Endothelial cell of umbilical vein (primary cell): ENCODE data around the gene MICAL3.
"Not testable (repeated sequence)": the region's sequence is repeated elsewhere in the genome, so short reads cannot be mapped to it uniquely, and the experiment has no call there.

Experiments
- EZH2 ChIP-seq: IDR thresholded peaks from 2 replicates; pipeline ENCODE4 v1.6.1; 2012; ENCODE audit warnings: borderline replicate concordance, low read depth, mild to moderate bottlenecking, moderate library complexity, low read length, inconsistent platforms; ENCODE audit not compliant: severe bottlenecking
- MYC ChIP-seq: IDR thresholded peaks from one replicate; pipeline ENCODE4 v1.6.1; 2011; ENCODE audit warnings: mild to moderate bottlenecking, low read depth, low read length
- POLR2A ChIP-seq: IDR thresholded peaks from 2 replicates; pipeline ENCODE4 v1.6.1; 2012; ENCODE audit warnings: low read depth, mild to moderate bottlenecking, control low read depth, low read length
- POLR2AphosphoS5 ChIP-seq: IDR thresholded peaks from 2 replicates; pipeline ENCODE4 v1.6.1; 2012; ENCODE audit warnings: low read depth, mild to moderate bottlenecking, control low read depth, low read length, moderate library complexity; ENCODE audit not compliant: insufficient read depth
- TF ChIP-seq, protein P1 (sequence below), 2 donors: IDR thresholded peaks; 1 replicate in 1 of 2; 2 replicates in 1 of 2; pipeline ENCODE4 v1.5.1; 2011; ENCODE audit warnings: low read length in 2 of 2, mild to moderate bottlenecking in 2 of 2, moderate library complexity in 2 of 2, control low read depth in 1 of 2, inconsistent platforms in 1 of 2, low read depth in 1 of 2; ENCODE audit not compliant: insufficient read depth in 1 of 2; ENCODE audit errors: extremely low read depth in 1 of 2

GRCh38 chr22:18073927-18074326 is 49.6 kb upstream of the MICAL3 start:
- TF ChIP-seq POLR2A, EZH2, POLR2AphosphoS5, MYC: not testable (repeated sequence)
- TF ChIP-seq, protein P1, sequence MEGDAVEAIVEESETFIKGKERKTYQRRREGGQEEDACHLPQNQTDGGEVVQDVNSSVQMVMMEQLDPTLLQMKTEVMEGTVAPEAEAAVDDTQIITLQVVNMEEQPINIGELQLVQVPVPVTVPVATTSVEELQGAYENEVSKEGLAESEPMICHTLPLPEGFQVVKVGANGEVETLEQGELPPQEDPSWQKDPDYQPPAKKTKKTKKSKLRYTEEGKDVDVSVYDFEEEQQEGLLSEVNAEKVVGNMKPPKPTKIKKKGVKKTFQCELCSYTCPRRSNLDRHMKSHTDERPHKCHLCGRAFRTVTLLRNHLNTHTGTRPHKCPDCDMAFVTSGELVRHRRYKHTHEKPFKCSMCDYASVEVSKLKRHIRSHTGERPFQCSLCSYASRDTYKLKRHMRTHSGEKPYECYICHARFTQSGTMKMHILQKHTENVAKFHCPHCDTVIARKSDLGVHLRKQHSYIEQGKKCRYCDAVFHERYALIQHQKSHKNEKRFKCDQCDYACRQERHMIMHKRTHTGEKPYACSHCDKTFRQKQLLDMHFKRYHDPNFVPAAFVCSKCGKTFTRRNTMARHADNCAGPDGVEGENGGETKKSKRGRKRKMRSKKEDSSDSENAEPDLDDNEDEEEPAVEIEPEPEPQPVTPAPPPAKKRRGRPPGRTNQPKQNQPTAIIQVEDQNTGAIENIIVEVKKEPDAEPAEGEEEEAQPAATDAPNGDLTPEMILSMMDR (IDR thresholded peaks at IDR 0.05; ENCODE audit: extremely low read depth in 1 of 2, insufficient read depth in 1 of 2, low read depth in 1 of 2, low read length in 2 of 2), result not testable (repeated sequence)
